ENCODE data around the gene MTREX. TPM values are rescaled to one million over a fixed set of nuclear protein-coding genes. Genes with fewer than 3 reads are reported as not detected.

The MTREX gene
- total RNA-seq (2013; cell fraction: nucleolus; rRNA removed), result 180 and 188 TPM in 2 replicates
- total RNA-seq (2014; rRNA removed), result 43.0 and 75.1 TPM in 2 replicates
- 102 TPM in 2 replicates for total RNA-seq (2014; rRNA removed; fragmentation: Illumina TruSeq; extraction: Trizol)
- total RNA-seq (2021), result 66.2 and 74.0 TPM in 2 replicates
- polyA plus RNA-seq (2011; ENCODE audit: low read depth), result 17.7 TPM
- polyA plus RNA-seq (2011; rRNA removed), result 62.9 and 139 TPM in 2 replicates
- 13.6 and 14.2 TPM in 2 replicates for polyA plus RNA-seq (2011; cell fraction: cytosol; rRNA removed)
- 29.1 and 52.2 TPM in 2 replicates for polyA plus RNA-seq (2011; cell fraction: nucleus; rRNA removed)
- polyA plus RNA-seq (2012), result 22.9 and 34.2 TPM in 2 replicates
- polyA plus RNA-seq (2014; fragmentation: Illumina TruSeq; extraction: Trizol), result 67.9 and 68.9 TPM in 2 replicates
- polyA plus RNA-seq (2014; fragmentation: Nextera tagmentation; extraction: Ambion mirVana), result 10 to 100 TPM; 20.1 to 26.1 TPM
- 38.8 and 51.3 TPM in 2 replicates for polyA plus RNA-seq (2014; rRNA removed)
- polyA plus RNA-seq (2016; fragmentation: Nextera tagmentation; extraction: Ambion mirVana), result 10 to 100 TPM; 38.7 to 46.6 TPM
- polyA minus RNA-seq (2011; rRNA and poly(A)+ RNA removed), result 35.3 and 66.1 TPM in 2 replicates
- 28.3 and 39.7 TPM in 2 replicates for polyA minus RNA-seq (2011; cell fraction: cytosol; rRNA and poly(A)+ RNA removed)
- 35.5 and 61.2 TPM in 2 replicates for polyA minus RNA-seq (2011; cell fraction: nucleus; rRNA and poly(A)+ RNA removed)
- Bru-seq, nascent RNA, result percentile 90 among the genes with signal in this experiment
- BruChase-seq, experiment 1, labeled RNA remaining after a 6-hour chase, result percentile 84 among the genes with signal in this experiment
- BruChase-seq, experiment 2, labeled RNA remaining after a 2-hour chase, result percentile 86 among the genes with signal in this experiment
- long read RNA-seq, experiment 1, full-length matches to known transcripts, result 10 of 24 reads
- long read RNA-seq, experiment 1, partial matches to known transcripts, result 9 of 24 reads
- long read RNA-seq, experiment 1, other reads (novel, unspliced or antisense), result 5 of 24 reads
- long read RNA-seq, experiment 2, full-length matches to known transcripts, result 29 of 108 reads
- long read RNA-seq, experiment 2, partial matches to known transcripts, result 69 of 108 reads
- long read RNA-seq, experiment 2, other reads (novel, unspliced or antisense), result 10 of 108 reads

DNA sequence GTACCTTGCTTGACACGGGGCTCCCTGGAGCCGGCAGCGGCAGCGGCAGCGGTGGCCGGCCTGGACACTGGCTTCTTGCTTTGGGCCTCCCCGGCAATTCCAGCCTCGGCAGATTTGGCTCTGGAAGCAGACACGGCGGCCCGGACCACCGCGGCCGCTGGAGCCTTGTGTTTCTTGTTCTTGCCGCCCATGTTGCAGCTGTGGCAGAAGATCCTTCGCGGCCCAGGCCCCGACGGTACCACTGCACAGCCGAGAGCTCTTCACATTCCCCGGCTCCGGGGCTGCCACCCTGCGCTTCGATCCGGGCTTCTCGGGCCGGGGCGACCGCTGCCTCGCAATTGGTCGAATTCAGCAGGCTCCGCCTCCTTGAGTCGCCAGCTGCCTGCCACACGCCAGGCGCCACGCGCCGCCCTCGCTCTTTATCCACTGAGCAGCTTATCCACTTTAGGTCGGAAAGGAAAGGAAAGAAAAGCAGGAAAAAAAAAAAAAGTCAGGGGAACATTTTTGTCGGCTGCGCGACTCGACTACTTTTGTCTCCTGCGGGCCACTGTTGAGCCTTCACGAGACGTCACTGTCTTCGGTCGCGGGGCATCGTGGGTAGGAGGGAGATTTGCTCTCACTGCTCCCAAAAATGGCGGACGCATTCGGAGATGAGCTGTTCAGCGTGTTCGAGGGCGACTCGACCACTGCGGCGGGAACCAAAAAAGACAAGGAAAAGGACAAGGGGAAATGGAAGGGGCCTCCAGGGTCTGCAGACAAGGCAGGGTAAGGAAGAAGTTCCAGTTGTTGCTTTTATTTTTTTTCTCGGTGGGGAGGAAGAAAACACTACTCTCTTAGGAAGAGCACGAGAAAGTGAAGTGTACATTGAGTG lies at the start of gene MTREX, which contains the start of gene DHX29:
Gene MTREX, plus strand, starts transcription at position 607 of the 871 bp plus-strand sequence. Its CDS starts 25 bp downstream, at position 632.
Gene DHX29, minus strand, starts transcription at position 312 of the 871 bp plus-strand sequence. Its CDS starts 121 bp downstream, at position 191.
- Histone ChIP-seq H4K20me1 (ENCODE audit: control insufficient read depth, insufficient read depth) (no peaks in the 10 kb centered on the region), H3K9ac (ENCODE audit: control insufficient read depth, insufficient read depth, low read length) (peak within 1 kb of the TSS; percentile 90), H3K4me3 (peak within 1 kb of the TSS; percentile 85), H3K27ac (ENCODE audit: control insufficient read depth, insufficient read depth) (peak within 1 kb of the TSS; percentile 80), H3K4me2 (ENCODE audit: control insufficient read depth, insufficient read depth) (peak within 1 kb of the TSS; percentile 46), H3K27me3 (replicated peaks in 1 of 2; ENCODE audit: control insufficient read depth in 2 of 2, insufficient read depth in 2 of 2, low read length in 1 of 2) (no peaks in the 10 kb centered on the region), H2AFZ (ENCODE audit: control insufficient read depth, low read depth, low read length) (peak within 1 kb of the TSS; percentile 69), H3K79me2 (ENCODE audit: control insufficient read depth, insufficient read depth, low read length) (peaks cover 87% of the 10 kb centered on the region), H3K4me1 (ENCODE audit: control insufficient read depth, insufficient read depth, low read length) (no peaks in the 10 kb centered on the region), H3K9me3 (replicated peaks; ENCODE audit: control insufficient read depth, insufficient read depth, low read length) (peaks cover 2% of the 10 kb centered on the region; the same call in 2 of the 3 replicates), H3K36me3 (ENCODE audit: control insufficient read depth in 2 of 2, insufficient read depth in 2 of 2, low read length in 1 of 2) (peaks cover 0 to 2% of the 10 kb centered on the region in 2 experiments; a peak in 1 of 4 replicates)
- no TSS peak for BruUV-seq (replicated peaks)
- ATAC-seq (peak; percentile 94), DNase-seq (ENCODE audit: low read depth, low spot score) (peak; percentile 63), FAIRE-seq (peak; percentile 98)
- ChIA-PET POLR2A (interaction anchor here (0.5 to 1.1 kb wide), 7 partner anchors 8 to 636 kb away, joined by 3 to 7 read pairs (median 3); no protein-coding TSS in a partner anchor), SMC1A (ENCODE audit: uncharacterized antibody, unreplicated experiment) (interaction anchor here (1.0 kb wide), 3 partner anchors 8 to 11 kb away, joined by 3 to 5 read pairs (median 3); no protein-coding TSS in a partner anchor), RAD21 (ENCODE audit: unreplicated experiment) (interaction anchor here (0.9 to 1.2 kb wide), 5 partner anchors 11 to 670 kb away, joined by 3 to 5 read pairs (median 4); no protein-coding TSS in a partner anchor), CTCF (interaction anchor here (0.5 to 2.3 kb wide), 6 partner anchors 10 to 385 kb away, joined by 3 to 8 read pairs (median 4); no protein-coding TSS in a partner anchor)
- intact Hi-C loops (cut with micrococcal nuclease; ENCODE audit: unreplicated experiment) (loop anchor here (5.0 kb wide), 1 partner anchor 135 kb away; the partner anchor contains the start of gene CDC20B), in situ Hi-C loops (cut with MboI) (loop anchor here (25.0 kb wide), 1 partner anchor 1880 kb away; no protein-coding TSS in a partner anchor)
- WGBS (ENCODE audit: insufficient coverage, insufficient replicate concordance, low lambda C conversion rate, missing lambda C conversion rate), result under 1% methylated on average over 58 of the region's 62 CpGs
- TF ChIP-seq CBX5 (IDR thresholded peaks at IDR 0.05; ENCODE audit: low read depth) (peak; percentile 84; the same call in 1 of the 2 replicates), RFX5 (IDR thresholded peaks at IDR 0.05; ENCODE audit: low read depth, low read length) (peak; percentile 70; the same call in 1 of the 2 replicates), BMI1 (IDR thresholded peaks at IDR 0.05; ENCODE audit: borderline replicate concordance) (no peak), YY1 (IDR thresholded peaks at IDR 0.05; ENCODE audit: low read depth, low read length) (peak; percentile 98), POLR2AphosphoS5 (IDR thresholded peaks at IDR 0.05; ENCODE audit: low read length) (peak; percentile 97), MYB (IDR thresholded peaks at IDR 0.05; ENCODE audit: borderline replicate concordance, low read depth, low read length) (peak; percentile 62; the same call in 1 of the 2 replicates), RUNX3 (IDR thresholded peaks at IDR 0.05; ENCODE audit: low read length) (no peak), SP1 (IDR thresholded peaks at IDR 0.05; ENCODE audit: low read depth, low read length) (peak; percentile 64), POLR2AphosphoS2 (IDR thresholded peaks at IDR 0.05; ENCODE audit: low read depth, low read length) (peak; percentile 49; the same call in 1 of the 2 replicates), CREM (IDR thresholded peaks at IDR 0.05; ENCODE audit: low read depth) (peak; percentile 93)
- TF ChIP-seq, protein P1, sequence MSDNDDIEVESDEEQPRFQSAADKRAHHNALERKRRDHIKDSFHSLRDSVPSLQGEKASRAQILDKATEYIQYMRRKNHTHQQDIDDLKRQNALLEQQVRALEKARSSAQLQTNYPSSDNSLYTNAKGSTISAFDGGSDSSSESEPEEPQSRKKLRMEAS (IDR thresholded peaks at IDR 0.05; ENCODE audit: low read depth, low read length), result peak; percentile 80
- TF ChIP-seq, protein P2, sequence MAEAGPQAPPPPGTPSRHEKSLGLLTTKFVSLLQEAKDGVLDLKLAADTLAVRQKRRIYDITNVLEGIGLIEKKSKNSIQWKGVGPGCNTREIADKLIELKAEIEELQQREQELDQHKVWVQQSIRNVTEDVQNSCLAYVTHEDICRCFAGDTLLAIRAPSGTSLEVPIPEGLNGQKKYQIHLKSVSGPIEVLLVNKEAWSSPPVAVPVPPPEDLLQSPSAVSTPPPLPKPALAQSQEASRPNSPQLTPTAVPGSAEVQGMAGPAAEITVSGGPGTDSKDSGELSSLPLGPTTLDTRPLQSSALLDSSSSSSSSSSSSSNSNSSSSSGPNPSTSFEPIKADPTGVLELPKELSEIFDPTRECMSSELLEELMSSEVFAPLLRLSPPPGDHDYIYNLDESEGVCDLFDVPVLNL (IDR thresholded peaks at IDR 0.05; ENCODE audit: low read depth, low read length), result peak; percentile 46; the same call in 1 of the 2 replicates
- TF ChIP-seq, protein P3, sequence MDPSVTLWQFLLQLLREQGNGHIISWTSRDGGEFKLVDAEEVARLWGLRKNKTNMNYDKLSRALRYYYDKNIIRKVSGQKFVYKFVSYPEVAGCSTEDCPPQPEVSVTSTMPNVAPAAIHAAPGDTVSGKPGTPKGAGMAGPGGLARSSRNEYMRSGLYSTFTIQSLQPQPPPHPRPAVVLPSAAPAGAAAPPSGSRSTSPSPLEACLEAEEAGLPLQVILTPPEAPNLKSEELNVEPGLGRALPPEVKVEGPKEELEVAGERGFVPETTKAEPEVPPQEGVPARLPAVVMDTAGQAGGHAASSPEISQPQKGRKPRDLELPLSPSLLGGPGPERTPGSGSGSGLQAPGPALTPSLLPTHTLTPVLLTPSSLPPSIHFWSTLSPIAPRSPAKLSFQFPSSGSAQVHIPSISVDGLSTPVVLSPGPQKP (IDR thresholded peaks at IDR 0.05; ENCODE audit: low read depth, low read length), result peak; percentile 61; the same call in 1 of the 2 replicates
- TF ChIP-seq, protein P4, sequence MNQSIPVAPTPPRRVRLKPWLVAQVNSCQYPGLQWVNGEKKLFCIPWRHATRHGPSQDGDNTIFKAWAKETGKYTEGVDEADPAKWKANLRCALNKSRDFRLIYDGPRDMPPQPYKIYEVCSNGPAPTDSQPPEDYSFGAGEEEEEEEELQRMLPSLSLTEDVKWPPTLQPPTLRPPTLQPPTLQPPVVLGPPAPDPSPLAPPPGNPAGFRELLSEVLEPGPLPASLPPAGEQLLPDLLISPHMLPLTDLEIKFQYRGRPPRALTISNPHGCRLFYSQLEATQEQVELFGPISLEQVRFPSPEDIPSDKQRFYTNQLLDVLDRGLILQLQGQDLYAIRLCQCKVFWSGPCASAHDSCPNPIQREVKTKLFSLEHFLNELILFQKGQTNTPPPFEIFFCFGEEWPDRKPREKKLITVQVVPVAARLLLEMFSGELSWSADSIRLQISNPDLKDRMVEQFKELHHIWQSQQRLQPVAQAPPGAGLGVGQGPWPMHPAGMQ (IDR thresholded peaks at IDR 0.05; ENCODE audit: borderline replicate concordance), result peak; percentile 44; the same call in 1 of the 2 replicates
